Right lung (tissue), 5 donors: Measurements from ENCODE around the gene NOL9. TPM values are rescaled to one million over a fixed set of nuclear protein-coding genes. Genes with fewer than 3 reads are reported as not detected.
A peak's percentile ranks its signal among the peaks of the same experiment; 100 is the strongest.
"Not testable (repeated sequence)": the region's sequence is repeated elsewhere in the genome, so short reads cannot be mapped to it uniquely, and the experiment has no call there.

Source experiments
- DNase-seq, 2 donors: peaks; one replicate each; pipeline ENCODE4 v3.0.0-alpha.2; 2013
- polyA plus RNA-seq, 5 donors: library from polyadenylated mRNA; unstranded; fragments of 120-200 nt; gene quantifications; one replicate each; pipeline versions ENCODE4 v1.2.1 to v1.2.3, GENCODE V29; 2013; ENCODE audit warnings: inconsistent platforms in 1 of 5, low replicate concordance in 1 of 5; ENCODE audit not compliant: insufficient read length in 5 of 5, insufficient read depth in 1 of 5

Gene NOL9
- polyA plus RNA-seq, 5 donors, result 15.2 to 24.4 (median 22.4) TPM

DNA sequence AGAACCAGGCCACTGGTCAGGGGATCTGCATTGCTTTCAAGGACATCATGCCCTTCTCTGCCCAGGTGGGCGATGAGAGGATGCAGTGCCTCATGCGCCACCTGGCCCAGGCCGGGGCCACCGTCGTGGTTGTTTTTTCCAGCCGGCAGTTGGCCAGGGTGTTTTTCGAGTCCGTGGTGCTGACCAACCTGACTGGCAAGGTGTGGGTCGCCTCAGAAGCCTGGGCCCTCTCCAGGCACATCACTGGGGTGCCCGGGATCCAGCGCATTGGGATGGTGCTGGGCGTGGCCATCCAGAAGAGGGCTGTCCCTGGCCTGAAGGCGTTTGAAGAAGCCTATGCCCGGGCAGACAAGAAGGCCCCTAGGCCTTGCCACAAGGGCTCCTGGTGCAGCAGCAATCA is 20.5 kb upstream of the NOL9 start:
- DNase-seq, result no peak

DNA sequence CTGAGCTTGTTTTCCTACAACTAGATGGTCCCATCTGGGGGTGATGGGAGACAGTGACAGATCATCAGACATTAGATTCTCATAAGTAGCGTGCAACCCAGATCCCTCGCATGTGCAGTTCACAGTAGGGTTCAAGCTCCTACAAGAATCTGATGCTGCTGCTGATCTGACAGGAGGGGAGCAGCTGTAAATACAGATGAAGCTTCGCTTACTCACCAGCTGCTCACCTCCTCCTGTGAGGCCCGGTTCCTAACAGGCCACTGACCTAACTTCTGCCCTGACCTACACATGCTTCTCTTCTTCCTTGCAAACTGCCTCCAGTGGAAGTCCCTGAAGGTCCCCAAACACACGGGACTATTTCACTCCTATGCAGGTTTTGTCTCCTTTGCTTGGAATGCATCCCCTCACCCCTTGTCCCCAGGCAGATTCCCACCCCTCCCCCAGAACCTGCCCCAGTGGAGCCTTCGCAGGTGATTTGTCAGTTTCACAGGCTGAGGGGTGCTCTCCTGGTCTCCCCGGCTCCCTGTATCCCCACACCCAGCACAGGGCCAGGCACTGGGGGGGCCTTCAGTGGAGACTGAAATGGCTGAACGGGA is 19.8 kb upstream of the NOL9 start:
- DNase-seq, result no peak

DNA sequence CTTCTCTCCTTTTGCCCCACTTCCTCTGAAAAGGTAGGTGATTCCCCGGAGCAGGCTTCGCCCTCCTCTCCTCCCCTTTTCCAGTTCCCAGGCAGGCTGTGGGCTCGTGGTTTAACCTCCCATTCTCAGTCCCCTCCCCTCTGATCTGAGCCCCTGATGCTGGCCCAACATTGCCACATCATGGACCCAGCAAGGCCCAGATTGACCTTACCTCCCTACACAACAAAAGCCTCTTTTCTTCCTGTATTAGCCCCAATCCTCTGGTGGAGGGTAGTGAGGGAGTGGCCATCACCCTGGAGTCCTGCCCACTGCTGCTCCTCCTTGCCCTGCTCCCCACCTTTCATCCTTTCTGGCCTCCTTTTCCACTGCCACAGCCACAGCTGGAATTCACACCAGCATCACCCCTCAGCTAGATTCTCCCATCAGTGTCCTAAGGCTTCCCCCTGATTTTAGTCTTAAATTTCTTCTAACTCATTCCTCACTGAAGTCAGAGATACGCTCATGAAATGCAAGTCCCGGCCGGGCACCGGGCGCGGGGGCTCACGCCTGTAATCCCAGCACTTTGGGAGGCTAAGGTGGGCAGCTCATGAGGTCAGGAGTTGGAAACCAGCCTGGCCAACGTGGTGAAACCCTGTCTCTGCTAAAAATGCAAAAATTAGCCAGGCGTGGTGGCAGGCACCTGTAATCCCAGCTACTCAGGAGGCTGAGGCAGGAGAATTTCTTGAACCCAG is 18.5 kb upstream of the NOL9 start:
- no peak for DNase-seq

DNA sequence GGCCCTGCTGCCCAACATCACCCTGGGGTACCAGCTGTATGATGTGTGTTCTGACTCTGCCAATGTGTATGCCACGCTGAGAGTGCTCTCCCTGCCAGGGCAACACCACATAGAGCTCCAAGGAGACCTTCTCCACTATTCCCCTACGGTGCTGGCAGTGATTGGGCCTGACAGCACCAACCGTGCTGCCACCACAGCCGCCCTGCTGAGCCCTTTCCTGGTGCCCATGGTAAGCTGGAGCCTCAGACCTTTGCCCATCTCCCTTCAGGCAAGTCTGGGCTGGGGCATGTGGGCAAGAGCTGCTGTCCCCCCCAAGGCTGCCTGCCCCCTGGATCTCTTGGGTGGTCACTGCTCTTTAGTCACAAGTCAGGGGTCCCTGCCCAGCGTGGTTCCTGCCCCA is 16.7 kb upstream of the NOL9 start:
- no peak for DNase-seq

DNA sequence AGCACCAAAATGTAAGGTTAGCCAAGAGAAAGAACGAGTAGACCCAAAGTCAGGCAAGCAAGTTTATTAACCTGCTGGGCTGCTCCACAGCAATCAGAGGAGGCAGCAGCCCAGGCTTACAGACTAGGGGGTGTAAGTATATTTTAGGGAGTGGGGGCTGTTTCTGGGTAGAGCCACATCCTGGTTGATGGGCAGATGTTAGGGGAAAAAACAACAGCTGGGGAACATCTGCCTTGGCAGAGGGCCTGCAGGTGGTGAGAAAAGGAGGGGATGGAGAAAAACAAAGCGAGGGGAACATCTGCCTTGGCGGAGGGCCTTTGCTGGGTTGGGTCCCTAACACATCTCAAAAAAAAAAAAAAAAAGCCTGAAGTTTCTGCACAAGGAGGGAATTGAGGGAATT is 15.8 kb upstream of the NOL9 start:
- DNase-seq, result no peak

DNA sequence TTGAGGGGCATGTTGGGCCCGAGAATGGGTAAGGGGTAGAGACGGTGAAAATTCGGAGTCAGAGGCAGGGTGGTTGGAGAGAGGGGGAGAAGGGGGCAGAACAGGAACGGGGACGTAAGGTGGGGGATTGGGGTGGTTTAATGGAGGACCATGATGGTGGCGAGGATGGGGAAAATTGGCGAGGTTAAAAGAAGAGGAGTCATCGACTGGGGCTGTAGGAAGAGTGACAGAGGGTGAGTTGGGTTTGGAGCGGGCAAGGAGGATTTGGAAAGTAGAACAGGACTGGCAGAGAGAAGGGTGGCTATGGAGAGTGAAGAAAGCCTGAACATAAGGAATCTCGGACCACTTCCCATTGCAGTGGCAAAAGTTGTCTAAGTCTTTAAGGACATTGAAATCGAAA is 14.7 kb upstream of the NOL9 start:
- no peak for DNase-seq

DNA sequence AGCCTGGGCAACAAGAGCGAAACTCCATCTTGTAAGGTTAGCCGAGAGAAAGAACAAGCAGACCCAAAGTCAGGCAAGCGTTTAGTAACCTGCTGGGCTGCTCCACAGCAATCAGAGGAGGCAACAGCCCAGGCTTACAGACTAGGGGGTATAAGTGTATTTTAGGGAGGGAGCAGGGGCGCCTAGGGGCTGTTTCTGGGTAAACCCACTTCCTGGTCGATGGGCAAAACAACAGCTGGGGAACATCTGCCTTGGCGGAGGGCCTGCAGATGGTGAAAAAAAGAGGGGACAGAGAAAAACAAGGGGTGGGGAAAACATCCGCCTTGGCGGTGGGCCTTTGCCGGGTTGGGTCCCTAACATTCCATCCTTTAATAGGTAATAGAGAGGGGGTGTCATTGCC is 6.0 kb upstream of the NOL9 start:
- DNase-seq, result peak in 1 of 2 donors; percentile 23

DNA sequence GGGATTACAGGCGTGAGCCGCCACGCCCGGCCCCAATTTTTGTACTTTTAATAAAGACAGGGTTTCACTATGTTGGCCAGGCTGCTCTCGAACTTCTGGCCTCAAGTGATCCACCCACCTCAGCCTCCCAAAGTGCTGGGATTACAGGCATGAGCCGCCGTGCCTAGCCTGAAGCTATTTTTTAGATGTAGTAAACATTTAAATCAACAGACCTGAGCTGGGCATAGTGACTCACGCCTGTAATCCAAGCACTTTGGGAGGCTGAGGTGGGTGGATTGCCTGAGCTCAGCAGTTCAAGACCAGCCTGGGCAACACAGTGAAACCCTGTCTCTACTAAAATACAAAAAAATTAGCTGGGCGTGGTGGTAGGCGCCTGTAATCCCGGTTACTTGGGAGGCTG is 4.8 kb upstream of the NOL9 start:
- DNase-seq, result not testable (repeated sequence)

DNA sequence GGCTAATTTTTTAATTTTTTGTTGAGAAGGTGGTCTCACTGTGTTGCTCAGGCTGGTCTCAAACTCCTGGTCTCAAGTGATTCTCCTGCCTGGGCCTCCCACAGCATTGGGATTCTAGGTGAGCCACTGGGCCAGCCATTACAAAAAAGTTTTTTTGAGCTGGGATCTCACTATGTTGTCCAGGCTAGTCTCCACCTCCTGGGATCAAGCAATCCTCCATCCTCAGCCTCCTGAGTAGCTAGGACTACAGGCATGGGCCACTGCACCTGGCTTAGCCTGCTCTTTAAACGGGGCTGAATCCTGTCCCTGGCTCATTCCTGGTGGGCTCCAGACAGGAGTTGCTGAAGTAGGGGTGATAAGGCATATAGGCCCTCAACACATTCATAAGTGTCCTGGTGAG is 3.3 kb upstream of the NOL9 start:
- no peak for DNase-seq

DNA sequence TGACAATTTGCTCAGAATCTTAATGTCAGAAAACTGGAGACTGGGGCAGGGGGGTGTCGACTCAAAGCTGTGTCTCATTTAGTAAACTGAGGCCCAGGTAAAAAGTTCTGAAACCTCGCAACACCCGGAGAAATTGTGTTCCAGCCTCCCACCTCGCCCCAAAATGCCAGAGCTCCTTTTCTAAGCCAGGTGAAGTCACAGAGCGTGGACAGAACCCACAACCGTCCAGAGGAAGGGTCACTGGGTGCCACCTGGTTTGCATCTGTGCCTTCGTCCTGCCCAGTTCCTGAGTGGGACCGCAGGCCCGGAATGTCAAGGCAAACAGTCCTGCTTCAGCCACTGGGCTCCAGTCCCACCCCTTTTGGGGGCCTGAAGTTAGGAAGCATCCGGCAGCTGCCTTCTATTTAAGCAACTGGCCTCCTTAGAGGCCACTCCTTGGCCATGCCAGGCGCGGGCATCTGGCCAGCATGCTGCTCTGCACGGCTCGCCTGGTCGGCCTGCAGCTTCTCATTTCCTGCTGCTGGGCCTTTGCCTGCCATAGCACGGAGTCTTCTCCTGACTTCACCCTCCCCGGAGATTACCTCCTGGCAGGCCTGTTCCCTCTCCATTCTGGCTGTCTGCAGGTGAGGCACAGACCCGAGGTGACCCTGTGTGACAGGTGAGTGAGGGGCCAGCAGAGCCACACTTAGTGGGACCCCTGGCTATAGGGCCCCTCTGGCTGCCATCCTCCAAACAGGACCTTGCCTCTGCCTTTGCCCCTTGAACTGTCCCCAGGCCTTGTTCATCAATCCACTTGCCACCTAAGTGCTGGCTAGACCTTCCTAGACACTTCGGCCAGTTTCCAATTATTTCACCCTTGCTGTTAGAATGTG is 830 bp upstream of the NOL9 start, which contains the start of gene TAS1R1:
TAS1R1 (plus strand) TSS at position 401 of the 872 bp plus-strand sequence; CDS start at position 468, 67 bp downstream.
- no peak for DNase-seq

DNA sequence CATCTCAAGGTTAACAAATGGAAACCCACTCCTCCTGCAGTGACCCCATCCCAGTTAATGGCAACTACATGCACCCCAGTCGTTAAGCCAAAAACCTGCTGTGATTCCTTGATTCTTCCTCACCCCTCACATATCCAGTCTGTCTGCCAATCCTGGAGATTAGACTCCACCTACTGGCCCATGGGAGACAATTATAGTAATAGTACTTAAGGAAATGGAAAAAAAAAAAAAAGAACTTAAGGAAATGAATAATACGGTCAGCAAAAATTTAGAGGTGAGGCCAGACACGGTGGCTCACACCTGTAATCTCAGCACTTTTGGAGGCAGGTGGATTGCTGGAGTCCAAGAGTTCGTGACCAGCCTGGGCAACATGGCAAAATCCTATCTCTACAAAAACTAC is 7.0 kb downstream of the NOL9 start:
- no peak for DNase-seq

DNA sequence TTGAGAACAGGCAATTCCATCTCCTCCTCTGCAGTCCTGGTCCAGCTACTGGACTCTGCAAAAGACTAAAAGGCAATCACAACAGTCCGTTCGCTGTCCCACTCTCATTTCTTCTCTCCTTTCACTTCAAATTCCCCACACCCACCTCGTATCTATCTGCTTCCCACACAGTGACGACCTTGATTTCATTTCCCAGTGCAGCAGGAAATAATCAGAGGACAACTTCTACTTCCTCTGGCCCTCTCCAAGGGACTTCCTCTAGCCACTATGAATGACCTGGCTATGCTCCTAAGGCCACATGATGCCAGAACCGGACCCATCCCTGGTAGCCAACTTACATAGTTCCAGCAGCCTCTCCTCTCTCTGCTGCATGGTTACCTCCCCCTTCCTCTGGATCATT is 8.0 kb downstream of the NOL9 start:
- DNase-seq, result no peak

DNA sequence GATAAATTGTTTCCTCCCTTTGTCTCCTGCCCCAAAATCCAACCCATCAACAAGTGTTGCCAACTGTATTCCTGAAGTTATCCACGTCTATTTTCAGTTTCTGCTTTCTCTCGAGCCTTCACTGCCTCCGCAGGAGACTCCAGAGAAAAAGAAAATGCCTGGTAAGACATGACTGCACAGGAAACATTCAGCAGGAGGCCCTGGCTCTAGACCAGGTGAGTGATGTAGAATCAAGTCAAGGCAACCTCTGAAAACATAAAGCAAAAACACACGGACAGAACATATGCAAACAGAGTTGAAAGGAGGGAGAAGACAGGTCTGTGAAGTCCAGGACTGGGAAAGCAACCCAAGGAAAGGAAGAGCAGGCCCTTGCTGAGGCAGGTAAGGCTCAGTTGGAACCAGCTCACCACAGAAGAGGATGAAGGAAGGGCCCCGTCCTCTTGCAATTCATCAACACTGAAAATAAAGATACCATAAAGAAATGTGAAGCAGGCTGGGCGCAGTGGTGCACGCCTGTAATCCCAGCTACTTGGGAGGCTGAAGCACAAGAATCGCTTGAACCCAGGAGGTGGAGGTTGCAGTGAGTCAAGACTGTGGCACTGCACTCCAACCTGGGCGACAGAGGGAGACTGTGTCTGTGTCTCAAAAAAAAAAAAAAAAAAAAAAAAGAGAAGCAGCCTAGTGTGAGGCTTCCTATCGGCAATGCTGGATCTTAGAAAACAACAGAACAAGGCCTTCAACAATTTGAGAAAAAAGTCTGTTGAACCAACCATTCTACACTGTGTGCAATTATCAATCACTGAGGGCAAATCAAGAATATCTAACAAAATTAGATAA is 8.8 kb downstream of the NOL9 start:
- DNase-seq, result no peak

DNA sequence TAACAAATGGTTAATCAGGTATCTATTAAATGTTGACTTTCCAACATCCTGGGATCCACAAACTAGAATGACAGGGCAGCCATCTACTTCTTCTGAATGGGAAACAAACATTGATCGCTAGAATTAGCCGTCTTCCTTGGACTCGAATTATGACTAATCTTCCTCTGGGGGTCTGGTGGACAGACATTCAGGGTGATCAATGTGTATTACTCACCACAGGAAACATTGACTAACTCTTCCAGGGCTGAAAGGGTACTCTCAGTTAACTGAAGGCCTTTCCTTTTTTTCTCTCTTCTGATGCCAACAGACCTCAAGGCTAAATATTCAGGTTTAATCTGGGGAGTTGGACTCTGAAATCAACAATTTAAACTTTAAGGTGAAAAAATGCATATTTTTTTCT is 9.5 kb downstream of the NOL9 start:
- DNase-seq, result no peak

DNA sequence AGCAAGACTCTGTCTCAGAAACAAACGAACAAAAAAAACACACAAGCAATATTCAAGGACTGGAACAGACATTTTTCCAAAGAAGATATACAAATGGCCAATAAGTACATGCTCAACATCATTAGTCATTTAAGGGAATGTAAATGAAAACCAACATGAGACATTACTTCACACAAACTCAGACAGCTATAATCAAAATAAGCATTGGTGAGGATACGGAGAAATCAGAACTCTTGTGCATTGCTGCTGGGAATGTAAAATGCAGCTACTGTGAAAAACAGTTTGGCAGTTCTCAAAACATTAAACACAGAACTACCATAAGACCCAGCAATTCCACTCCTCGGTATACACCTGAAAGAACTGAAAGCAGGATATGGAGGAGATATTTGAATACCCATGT is 15.4 kb downstream of the NOL9 start:
- DNase-seq, result no peak

DNA sequence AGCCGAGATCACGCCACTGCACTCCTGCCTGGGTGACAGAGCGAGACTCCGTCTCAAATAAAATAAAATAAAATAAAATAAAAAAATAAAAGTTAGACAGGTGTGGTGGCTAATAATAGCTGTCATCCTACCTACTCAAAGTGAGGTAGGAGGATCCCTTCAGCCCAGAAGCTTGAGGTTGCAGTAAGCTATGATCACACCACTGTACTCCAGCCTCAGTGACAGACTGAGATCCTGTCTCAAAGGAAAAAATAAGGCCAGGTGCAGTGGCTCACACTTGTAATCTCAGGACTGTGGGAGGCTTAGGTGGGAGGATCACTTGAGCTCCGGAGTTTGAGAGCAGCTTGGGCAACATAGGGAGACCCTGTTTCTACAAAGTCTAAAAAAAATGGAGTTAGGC is 18.0 kb downstream of the NOL9 start:
- no peak for DNase-seq

DNA sequence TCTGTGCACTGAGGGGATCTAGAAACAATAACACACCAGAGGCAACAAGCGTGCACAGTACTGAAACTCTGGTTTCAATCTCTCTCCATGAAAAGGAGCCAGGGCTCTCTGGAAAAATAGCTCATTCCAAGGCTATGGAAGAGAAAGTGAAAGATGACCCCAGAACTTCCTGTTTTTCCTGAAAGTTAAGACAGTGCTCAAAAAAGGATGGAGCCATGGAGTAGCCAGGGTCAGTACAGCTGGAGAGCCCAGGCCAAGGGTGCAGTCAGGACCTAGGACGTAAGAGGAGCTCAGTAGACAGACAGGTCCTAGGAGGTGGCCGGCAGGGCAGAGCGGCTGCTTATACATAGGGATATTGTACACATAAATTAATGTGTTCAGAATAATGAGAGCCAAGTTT is 19.1 kb downstream of the NOL9 start:
- DNase-seq, result no peak

DNA sequence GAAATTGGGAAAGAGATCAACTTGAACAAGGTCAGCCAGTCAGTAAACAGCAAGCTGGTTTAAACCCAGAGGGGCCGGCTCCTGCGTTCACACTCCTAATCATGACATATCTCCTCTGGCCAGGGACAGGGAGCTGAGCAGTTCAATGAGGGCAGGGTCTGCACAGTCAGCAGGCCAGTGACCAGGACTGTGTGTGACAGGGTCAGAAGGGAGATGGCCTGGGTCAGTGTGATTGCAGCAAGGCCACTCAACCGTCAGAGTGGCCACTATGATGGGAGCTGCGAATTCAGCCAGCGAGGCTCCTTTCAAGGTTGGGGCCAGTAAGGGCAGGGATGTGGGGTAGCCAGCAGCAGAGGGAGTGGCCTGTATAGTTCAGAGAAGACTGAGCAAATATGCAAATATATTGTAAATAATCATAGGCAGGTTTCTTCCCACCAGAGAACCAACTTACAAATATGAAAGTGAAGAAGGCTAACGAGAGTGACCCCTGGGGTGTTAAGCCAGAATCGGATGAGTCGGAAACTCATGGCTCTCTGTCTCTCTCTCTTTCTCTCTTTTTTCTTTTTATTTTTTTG is 20.0 kb downstream of the NOL9 start:
- DNase-seq, result no peak

DNA sequence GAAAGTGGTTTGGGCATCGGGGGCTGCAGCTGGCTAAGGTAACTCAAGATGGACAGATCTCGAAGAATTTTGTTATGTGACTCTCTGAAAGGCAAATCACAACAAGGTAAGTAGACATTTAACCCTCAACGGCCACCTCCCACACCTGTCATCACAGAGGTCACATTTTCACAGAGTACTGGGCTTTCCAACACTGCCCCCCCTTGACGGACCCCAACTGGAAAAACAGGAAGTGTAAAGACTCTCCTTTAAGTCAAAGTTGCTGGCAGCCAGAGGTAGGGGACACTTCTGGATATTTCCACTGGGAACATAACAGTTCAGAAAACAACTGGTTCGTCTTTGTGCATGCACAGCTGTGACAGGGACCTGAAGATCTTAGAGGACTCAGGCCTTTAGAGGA is 22.3 kb downstream of the NOL9 start:
- no peak for DNase-seq

DNA sequence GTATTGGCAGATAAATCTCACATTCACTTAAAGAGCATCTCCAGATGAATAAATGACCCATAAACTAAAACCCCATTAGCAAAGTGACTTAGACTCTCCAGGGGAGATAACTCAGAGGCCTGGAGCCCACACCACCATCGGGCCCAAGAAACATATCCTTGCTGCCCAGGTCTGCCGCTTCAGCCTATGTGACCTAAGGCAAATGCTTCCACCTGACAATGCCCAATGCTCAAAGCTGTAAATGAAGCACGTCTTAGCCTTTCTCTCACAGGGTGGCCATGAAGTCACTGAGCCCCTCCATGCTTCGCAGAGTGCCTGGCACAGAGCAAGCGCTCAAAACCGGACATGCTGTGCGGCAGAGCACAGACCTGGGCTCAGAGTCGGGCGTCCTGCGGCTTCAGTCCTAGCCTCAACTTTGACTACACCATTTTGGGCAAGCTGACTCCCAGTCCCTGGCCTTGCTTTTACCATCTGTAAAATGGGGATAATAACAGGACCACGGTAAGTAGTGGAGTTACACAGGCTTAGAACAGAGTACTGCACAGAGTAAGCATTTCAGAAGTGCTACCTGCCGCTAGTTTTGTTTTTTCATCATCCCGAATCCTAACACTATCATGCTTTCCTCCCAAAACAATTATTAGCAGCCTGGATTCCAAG is 23.7 kb downstream of the NOL9 start:
- DNase-seq, result no peak

DNA sequence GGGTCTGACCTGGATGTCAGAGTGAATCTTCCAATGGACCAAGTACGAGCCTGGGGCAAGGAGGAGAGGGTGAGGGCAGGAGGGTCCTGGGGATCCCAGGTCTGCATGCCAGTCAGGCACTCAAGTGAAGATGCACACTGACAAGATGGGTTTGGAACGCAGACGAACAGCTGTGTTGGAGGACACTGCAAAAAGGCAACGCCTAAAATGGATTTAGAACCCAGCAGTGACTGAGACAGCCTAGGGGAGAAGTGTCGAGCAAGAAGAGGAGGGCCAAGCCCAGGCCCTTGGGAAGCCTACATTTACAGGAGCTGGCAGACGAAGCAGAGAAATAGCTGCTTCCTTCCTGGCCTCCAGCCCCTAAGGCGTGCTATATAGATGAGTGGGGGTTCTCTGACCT is 25.8 kb downstream of the NOL9 start:
- DNase-seq, result no peak
